ENCODE results near the gene SMPD2.

DNA sequence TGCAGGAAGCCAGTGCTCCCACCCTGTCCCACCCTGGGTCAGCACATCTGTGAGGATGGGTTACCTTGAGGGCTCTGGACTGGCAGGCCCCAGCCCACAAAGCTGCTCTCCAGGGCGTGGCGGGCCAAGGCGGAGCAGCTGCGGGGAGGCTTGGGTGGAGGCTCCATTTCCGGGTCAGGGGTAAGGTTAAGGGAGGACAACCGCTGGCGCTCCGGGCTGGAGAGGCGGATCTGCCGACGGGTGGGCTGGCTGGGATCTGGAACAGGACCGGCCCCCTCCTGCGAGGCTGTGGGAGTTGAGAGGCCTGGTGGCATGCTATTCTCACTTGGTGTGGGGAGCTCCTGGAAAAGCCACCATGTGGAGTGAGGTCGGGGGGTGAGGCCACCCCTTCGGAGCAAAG, 5.5 kb downstream of the SMPD2 start:
- no peak for TF ChIP-seq POLR2A (IDR thresholded peaks at IDR 0.05)
- no peak for TF ChIP-seq EP300 (IDR thresholded peaks at IDR 0.05)

All from ovary (tissue), 1 donor.